WERI-Rb-1 (cell line): ENCODE data around the gene SLC5A3.

Experiments used
- DNase-seq: peaks from one replicate; pipeline ENCODE4 v3.0.0-alpha.2; 2020
- H3K27ac ChIP-seq: fragments of 250-450 bp; sonication (Bioruptor Pico); 2 replicates; pipeline ENCODE4 v1.5.1; 2020; ENCODE audit warnings: mild to moderate bottlenecking, moderate library complexity
- H3K27me3 ChIP-seq: fragments of 250-450 bp; sonication (Bioruptor Pico); 2 replicates; pipeline ENCODE4 v1.5.1; 2021; ENCODE audit warnings: mild to moderate bottlenecking, low read depth, moderate library complexity; ENCODE audit not compliant: insufficient read depth, severe bottlenecking
- H3K36me3 ChIP-seq: fragments of 250-450 bp; sonication (Bioruptor Pico); 2 replicates; pipeline ENCODE4 v1.5.1; 2020; ENCODE audit warnings: mild to moderate bottlenecking, moderate library complexity
- H3K4me3 ChIP-seq: 2 replicates; pipeline ENCODE4 v1.5.1; 2011; ENCODE audit warnings: low read depth, mild to moderate bottlenecking, control low read depth, low read length
- H3K9me3 ChIP-seq: fragments of 250-450 bp; sonication (Bioruptor Pico); 2 replicates; pipeline ENCODE4 v1.5.1; 2021; ENCODE audit warnings: mild to moderate bottlenecking, moderate library complexity; ENCODE audit not compliant: severe bottlenecking
- CTCF ChIP-seq: IDR thresholded peaks from 2 replicates; pipeline ENCODE4 v1.5.1; 2011; ENCODE audit warnings: low read depth, mild to moderate bottlenecking, control low read depth, inconsistent platforms, low read length

The SLC5A3 gene

DNA sequence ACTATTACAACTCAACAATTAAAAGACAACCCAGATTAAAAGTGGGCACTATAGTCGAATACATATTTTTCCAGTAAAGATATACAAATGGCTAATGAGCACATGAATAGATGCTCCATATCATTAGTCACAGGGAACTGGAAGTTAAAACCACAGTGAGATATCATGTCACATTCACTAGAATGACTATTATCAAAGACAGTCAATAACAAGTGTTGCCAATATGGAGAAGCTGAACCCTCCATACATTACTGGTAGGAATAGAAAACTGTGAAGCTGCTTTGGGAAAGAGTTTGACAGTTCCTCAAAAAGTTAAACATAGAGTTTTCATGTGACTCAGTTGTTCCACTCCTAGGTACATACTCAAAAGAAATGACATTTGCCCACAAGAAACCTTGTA is 30.6 kb upstream of the SLC5A3 start:
- no peak overlapping the region for H3K27ac ChIP-seq
- peaks cover 92% of the 10 kb centered on the region for H3K27me3 ChIP-seq
- no peak for TF ChIP-seq CTCF

GRCh38 chr21:34043333-34043732 is 30.0 kb upstream of the SLC5A3 start:
- DNase-seq: no peak
- Histone ChIP-seq H3K27ac (no peak overlapping the region), H3K27me3 (peaks cover 92% of the 10 kb centered on the region), H3K4me3 (no peak overlapping the region), H3K9me3 (peaks cover 8% of the 10 kb centered on the region), H3K36me3 (no peaks in the 10 kb centered on the region)
- no peak for TF ChIP-seq CTCF

More for the DNA sequence above, 30.6 kb upstream of the SLC5A3 start:
- Histone ChIP-seq H3K9me3 (peaks cover 4% of the 10 kb centered on the region), H3K36me3 (no peaks in the 10 kb centered on the region), H3K4me3 (no peak overlapping the region)
- no peak for DNase-seq

GRCh38 chr21:34046917-34047316 is 26.5 kb upstream of the SLC5A3 start:
- no peak overlapping the region for H3K4me3 ChIP-seq
- H3K9me3 ChIP-seq: peaks cover 10% of the 10 kb centered on the region
- TF ChIP-seq CTCF: no peak
- peaks cover 85% of the 10 kb centered on the region for H3K27me3 ChIP-seq
- H3K36me3 ChIP-seq: no peaks in the 10 kb centered on the region
- DNase-seq: no peak
- H3K27ac ChIP-seq: no peak overlapping the region

DNA sequence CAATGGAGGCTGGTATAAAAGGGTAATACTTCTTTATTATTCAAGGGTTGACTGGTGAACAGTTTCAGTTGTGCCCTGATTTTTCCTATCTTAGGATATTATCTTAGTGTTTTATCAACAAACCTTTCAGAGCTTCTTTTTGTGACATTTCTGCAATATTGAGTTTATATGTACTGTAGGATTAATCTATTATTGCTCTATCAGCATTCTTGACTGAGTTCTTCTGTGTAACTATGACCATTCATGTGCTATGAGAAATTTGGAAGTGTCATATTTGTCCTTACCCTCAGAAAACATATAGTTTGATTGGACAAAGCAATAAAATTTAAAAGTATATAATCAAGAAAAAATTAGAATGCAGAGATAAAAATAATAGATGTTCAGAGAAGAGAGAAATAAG is 25.5 kb upstream of the SLC5A3 start:
- peaks cover 10% of the 10 kb centered on the region for H3K9me3 ChIP-seq
- peaks cover 87% of the 10 kb centered on the region for H3K27me3 ChIP-seq
- TF ChIP-seq CTCF: no peak
- DNase-seq: no peak
- no peaks in the 10 kb centered on the region for H3K36me3 ChIP-seq
- no peak overlapping the region for H3K4me3 ChIP-seq
- no peak overlapping the region for H3K27ac ChIP-seq

DNA sequence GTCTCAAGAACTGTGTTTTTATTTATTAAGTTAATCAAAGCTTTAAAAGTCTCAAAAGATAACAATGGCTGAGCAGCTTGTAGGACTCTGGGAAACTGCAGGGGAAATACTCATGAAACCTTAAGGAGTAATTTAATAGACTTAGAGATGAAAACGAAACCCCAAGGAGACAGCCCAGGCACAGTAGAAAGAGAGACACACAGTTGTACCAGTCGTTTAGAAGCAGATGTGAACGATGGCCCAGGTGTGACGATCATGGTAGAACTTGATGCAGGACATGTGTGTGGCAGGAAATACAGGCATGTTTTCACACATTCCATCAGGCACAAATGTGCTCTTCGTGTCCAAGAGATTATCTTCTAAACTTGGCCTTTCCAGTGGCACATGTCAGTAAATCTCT is 21.2 kb upstream of the SLC5A3 start:
- no peak for DNase-seq
- peaks cover 10% of the 10 kb centered on the region for H3K9me3 ChIP-seq
- no peak overlapping the region for H3K4me3 ChIP-seq
- H3K27ac ChIP-seq: no peak overlapping the region
- peaks cover 86% of the 10 kb centered on the region for H3K27me3 ChIP-seq
- TF ChIP-seq CTCF: no peak
- no peaks in the 10 kb centered on the region for H3K36me3 ChIP-seq

GRCh38 chr21:34054259-34054658 is 19.1 kb upstream of the SLC5A3 start:
- Histone ChIP-seq H3K27me3 (peaks cover 89% of the 10 kb centered on the region), H3K9me3 (peaks cover 4% of the 10 kb centered on the region), H3K36me3 (no peaks in the 10 kb centered on the region), H3K4me3 (no peak overlapping the region), H3K27ac (no peak overlapping the region)
- DNase-seq: no peak
- TF ChIP-seq CTCF: no peak
